ENCODE measurements around the gene PHKB.

Gene PHKB

DNA sequence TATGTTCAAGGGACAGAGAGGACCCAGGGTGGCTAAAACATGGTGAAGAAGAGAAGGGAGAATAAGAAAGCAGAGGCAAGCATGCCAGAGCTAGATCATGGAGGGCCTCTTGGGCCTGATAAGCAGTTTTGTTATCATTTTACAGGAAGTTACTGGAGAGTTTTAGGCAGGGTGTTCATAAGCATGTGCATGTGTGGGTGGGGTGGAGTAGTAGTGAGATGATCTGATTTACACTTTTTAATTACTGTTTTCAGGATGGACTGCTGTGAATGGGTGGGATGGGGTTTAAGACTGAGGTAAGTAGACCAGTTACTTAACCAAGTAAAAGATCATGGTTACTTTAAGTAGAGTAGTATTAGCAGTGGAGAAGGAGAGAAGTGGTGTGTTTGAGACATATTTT is 173.6 kb downstream of the PHKB start:
- no peaks in the 10 kb centered on the region for H3K36me3 Mint-ChIP-seq (ENCODE audit: insufficient read depth)
- no peak for ATAC-seq (replicated peaks)
- DNase-seq, result no peak
- H3K4me3 Mint-ChIP-seq, result no peak overlapping the region
- no peak overlapping the region for H3K27ac Mint-ChIP-seq
- no peaks in the 10 kb centered on the region for H3K27me3 Mint-ChIP-seq
- H3K4me1 Mint-ChIP-seq (ENCODE audit: low read depth in 2 of 2), result peaks cover 0 to 6% of the 10 kb centered on the region in 2 donors
- H3K9me3 Mint-ChIP-seq, result peaks cover 0 to 2% of the 10 kb centered on the region in 2 donors

GRCh38 chr16:47636501-47637099 is 175.5 kb downstream of the PHKB start:
- Mint-ChIP-seq H3K36me3 (ENCODE audit: insufficient read depth) (peaks cover 4% of the 10 kb centered on the region), H3K4me1 (ENCODE audit: low read depth in 2 of 2) (peaks cover 0 to 4% of the 10 kb centered on the region in 2 donors)

GRCh38 chr16:47638175-47638574 is 177.0 kb downstream of the PHKB start:
- no peak for DNase-seq
- ATAC-seq (replicated peaks), result no peak
- no peaks in the 10 kb centered on the region for H3K27me3 Mint-ChIP-seq
- no peaks in the 10 kb centered on the region for H3K9me3 Mint-ChIP-seq
- no peak overlapping the region for H3K4me3 Mint-ChIP-seq
- H3K27ac Mint-ChIP-seq, result no peak overlapping the region
- peaks cover 9% of the 10 kb centered on the region for H3K36me3 Mint-ChIP-seq (ENCODE audit: insufficient read depth)
- peaks cover under 1 to 1% of the 10 kb centered on the region in 2 donors for H3K4me1 Mint-ChIP-seq (ENCODE audit: low read depth in 2 of 2)

More at GRCh38 chr16:47636501-47637099, 175.5 kb downstream of the PHKB start:
- H3K9me3 Mint-ChIP-seq, result no peaks in the 10 kb centered on the region
- no peak overlapping the region for H3K4me3 Mint-ChIP-seq
- no peak overlapping the region for H3K27ac Mint-ChIP-seq
- no peaks in the 10 kb centered on the region for H3K27me3 Mint-ChIP-seq
- ATAC-seq (replicated peaks) (no peak), DNase-seq (no peak)

DNA sequence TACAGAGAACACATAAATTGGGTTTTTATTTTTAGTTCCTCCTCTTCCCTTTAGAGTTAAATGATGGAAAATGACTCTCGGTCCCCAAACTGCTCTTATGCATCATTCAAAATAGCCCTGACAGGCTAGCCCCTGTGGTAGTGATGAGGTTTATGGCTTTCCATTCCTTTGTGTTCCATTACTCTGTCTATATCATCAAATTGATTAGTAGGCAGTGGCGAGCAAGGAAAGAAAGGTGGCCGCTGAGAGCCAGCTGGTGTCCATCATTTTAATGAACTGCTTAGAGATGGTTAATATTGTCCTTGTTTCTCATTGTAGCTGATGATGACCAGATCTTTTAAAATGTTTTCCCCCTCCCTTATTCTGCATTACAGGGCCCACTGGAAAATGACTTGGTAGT is 179.5 kb downstream of the PHKB start:
- no peak for DNase-seq
- no peak overlapping the region for H3K27ac Mint-ChIP-seq
- H3K4me3 Mint-ChIP-seq, result no peak overlapping the region
- H3K4me1 Mint-ChIP-seq (ENCODE audit: low read depth in 2 of 2), result peaks cover 7 to 12% of the 10 kb centered on the region in 2 donors
- no peak for ATAC-seq (replicated peaks)
- no peaks in the 10 kb centered on the region for H3K27me3 Mint-ChIP-seq
- H3K36me3 Mint-ChIP-seq (ENCODE audit: insufficient read depth), result peaks cover 9% of the 10 kb centered on the region
- no peaks in the 10 kb centered on the region for H3K9me3 Mint-ChIP-seq

DNA sequence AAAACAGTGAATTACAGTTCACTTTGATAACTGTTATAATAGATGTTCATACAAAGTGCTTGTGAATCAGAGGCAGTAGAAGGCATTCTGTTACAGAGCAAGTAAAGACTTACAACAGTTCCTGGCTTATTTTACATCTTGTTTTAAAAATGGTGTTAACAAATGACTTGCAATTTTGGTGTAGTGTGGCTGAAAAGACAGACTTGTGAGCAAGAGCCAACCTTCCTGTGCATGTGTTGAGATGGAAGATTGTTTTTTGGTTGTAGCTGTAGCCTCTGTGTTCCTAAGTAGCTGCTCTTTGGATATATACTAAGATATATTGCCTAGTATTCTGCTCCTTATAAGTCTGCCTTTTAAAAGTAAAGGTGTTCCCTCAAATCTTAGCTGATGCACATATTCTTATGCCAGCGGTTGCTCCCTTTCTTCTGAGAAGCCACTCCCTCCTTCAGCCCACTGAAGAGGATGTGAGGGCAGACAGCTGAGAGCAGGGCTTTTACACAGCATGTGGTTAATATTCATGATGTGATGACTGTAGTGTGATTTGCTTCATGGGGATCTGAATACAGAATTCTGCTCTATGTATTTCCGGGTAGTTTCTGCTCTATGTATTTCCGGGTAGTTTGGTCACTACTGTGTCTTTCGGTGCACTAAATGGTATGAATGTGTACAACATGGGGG is 182.3 kb downstream of the PHKB start:
- Mint-ChIP-seq H3K9me3 (no peaks in the 10 kb centered on the region), H3K27ac (peak overlapping the region; percentile 50 to 84), H3K27me3 (no peaks in the 10 kb centered on the region), H3K4me1 (ENCODE audit: low read depth in 2 of 2) (peaks cover 7 to 12% of the 10 kb centered on the region in 2 donors), H3K36me3 (ENCODE audit: insufficient read depth) (peaks cover 9% of the 10 kb centered on the region), H3K4me3 (peak overlapping the region; percentile 3 to 48)
- ATAC-seq (replicated peaks) (peak; percentile 97), DNase-seq (peak; percentile 2 to 21 (median 5))

GRCh38 chr16:47644166-47644565 is 183.0 kb downstream of the PHKB start:
- Mint-ChIP-seq H3K27ac (peak overlapping the region in 1 of 2 donors; percentile 50), H3K27me3 (no peaks in the 10 kb centered on the region), H3K36me3 (ENCODE audit: insufficient read depth) (peaks cover 9% of the 10 kb centered on the region), H3K4me3 (no peak overlapping the region), H3K9me3 (no peaks in the 10 kb centered on the region), H3K4me1 (ENCODE audit: low read depth in 2 of 2) (peaks cover 7 to 12% of the 10 kb centered on the region in 2 donors)
- DNase-seq (no peak), ATAC-seq (replicated peaks) (no peak)

- peaks cover 9% of the 10 kb centered on the region for H3K36me3 Mint-ChIP-seq (ENCODE audit: insufficient read depth)
- H3K9me3 Mint-ChIP-seq, result no peaks in the 10 kb centered on the region
- no peak overlapping the region for H3K4me3 Mint-ChIP-seq
- H3K4me1 Mint-ChIP-seq (ENCODE audit: low read depth in 2 of 2), result peaks cover 7 to 12% of the 10 kb centered on the region in 2 donors
- H3K27me3 Mint-ChIP-seq, result no peaks in the 10 kb centered on the region
- ATAC-seq (replicated peaks) (no peak), DNase-seq (no peak)
- H3K27ac Mint-ChIP-seq, result peak overlapping the region in 1 of 2 donors; percentile 50
These were observed 183.5 kb downstream of the PHKB start for GRCh38 chr16:47644661-47645060.

GRCh38 chr16:47646914-47647313 is 185.8 kb downstream of the PHKB start:
- no peaks in the 10 kb centered on the region for H3K27me3 Mint-ChIP-seq
- peaks cover 7 to 12% of the 10 kb centered on the region in 2 donors for H3K4me1 Mint-ChIP-seq (ENCODE audit: low read depth in 2 of 2)
- no peaks in the 10 kb centered on the region for H3K9me3 Mint-ChIP-seq
- no peak overlapping the region for H3K27ac Mint-ChIP-seq
- no peak for ATAC-seq (replicated peaks)
- no peak for DNase-seq
- H3K4me3 Mint-ChIP-seq, result no peak overlapping the region
- H3K36me3 Mint-ChIP-seq (ENCODE audit: insufficient read depth), result peaks cover 8% of the 10 kb centered on the region

DNA sequence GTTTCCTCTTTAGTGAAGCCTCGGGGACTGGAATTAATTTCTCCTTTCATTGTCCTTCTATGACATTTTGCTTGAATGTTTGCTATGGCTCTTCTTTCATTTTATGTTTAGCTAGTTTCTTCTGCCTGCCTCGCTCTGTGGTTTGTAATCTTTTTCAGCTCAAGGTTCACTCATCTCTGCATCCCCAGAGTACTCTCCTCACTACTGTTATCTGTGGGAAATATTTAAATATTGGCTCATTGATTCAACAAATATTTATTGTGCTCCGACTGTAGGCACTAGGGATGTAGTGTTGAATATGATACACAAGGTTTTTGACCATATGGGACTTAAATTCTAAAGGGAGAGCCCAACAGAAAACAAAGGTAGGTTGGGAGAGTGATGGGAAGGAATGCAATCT is 195.9 kb downstream of the PHKB start:
- Mint-ChIP-seq H3K27ac (no peak overlapping the region), H3K27me3 (no peaks in the 10 kb centered on the region), H3K36me3 (ENCODE audit: insufficient read depth) (peaks cover 7% of the 10 kb centered on the region), H3K9me3 (no peaks in the 10 kb centered on the region), H3K4me3 (no peak overlapping the region), H3K4me1 (ENCODE audit: low read depth in 2 of 2) (no peaks in the 10 kb centered on the region)
- ATAC-seq (replicated peaks) (no peak), DNase-seq (no peak)

DNA sequence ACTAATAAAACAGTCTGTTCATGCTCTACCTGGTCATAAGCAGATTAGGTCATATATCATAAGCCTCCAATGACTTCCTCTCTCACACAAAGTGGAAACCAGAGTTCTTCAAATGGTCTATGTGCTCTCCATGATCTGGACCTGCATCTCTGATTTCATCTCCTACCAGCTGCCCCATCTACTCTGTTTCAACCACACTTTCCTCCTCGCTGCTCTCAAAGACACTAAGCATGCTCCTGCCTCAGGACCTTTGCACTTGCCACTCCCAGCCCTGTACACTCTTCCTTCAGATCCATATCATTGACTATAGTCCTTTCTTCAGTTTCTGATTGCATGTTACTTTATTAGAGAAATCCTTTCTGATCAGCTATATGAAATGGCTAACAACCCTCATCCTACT is 196.8 kb downstream of the PHKB start:
- Mint-ChIP-seq H3K4me3 (no peak overlapping the region), H3K4me1 (ENCODE audit: low read depth in 2 of 2) (no peaks in the 10 kb centered on the region), H3K9me3 (no peaks in the 10 kb centered on the region), H3K27me3 (no peaks in the 10 kb centered on the region), H3K36me3 (ENCODE audit: insufficient read depth) (peaks cover 9% of the 10 kb centered on the region), H3K27ac (no peak overlapping the region)
- DNase-seq (no peak), ATAC-seq (replicated peaks) (no peak)

DNA sequence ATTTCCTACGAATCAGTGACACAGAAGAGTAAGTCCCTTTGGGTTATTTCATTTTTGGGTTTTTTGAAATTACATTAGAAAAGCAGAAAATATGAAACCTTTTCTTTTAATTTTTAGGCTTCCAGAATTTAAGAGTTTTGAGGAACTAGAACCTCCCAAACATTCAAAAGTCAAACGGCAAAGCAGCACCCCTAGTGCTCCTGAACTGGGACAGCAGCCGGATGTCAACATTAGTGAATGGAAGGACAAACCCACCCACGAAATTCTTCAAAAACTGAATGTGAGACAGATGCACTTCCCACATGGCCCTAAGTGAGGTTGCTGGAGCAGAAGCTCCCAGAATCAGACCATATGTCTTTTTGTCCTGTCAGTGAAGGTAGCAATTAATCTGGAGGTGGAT is 199.4 kb downstream of the PHKB start:
- H3K4me3 Mint-ChIP-seq, result no peak overlapping the region
- peaks cover 9% of the 10 kb centered on the region for H3K36me3 Mint-ChIP-seq (ENCODE audit: insufficient read depth)
- DNase-seq (no peak), ATAC-seq (replicated peaks) (no peak)
- no peak overlapping the region for H3K27ac Mint-ChIP-seq
- no peaks in the 10 kb centered on the region for H3K27me3 Mint-ChIP-seq
- H3K4me1 Mint-ChIP-seq (ENCODE audit: low read depth in 2 of 2), result no peaks in the 10 kb centered on the region
- no peaks in the 10 kb centered on the region for H3K9me3 Mint-ChIP-seq

- peaks cover 9% of the 10 kb centered on the region for H3K36me3 Mint-ChIP-seq (ENCODE audit: insufficient read depth)
- H3K4me3 Mint-ChIP-seq, result no peak overlapping the region
- H3K27me3 Mint-ChIP-seq, result no peaks in the 10 kb centered on the region
- H3K9me3 Mint-ChIP-seq, result no peaks in the 10 kb centered on the region
- no peak for ATAC-seq (replicated peaks)
- DNase-seq, result no peak
- no peak overlapping the region for H3K27ac Mint-ChIP-seq
- peaks cover 9 to 10% of the 10 kb centered on the region in 2 donors for H3K4me1 Mint-ChIP-seq (ENCODE audit: low read depth in 2 of 2)
These were observed 203.7 kb downstream of the PHKB start for GRCh38 chr16:47664653-47665325.

DNA sequence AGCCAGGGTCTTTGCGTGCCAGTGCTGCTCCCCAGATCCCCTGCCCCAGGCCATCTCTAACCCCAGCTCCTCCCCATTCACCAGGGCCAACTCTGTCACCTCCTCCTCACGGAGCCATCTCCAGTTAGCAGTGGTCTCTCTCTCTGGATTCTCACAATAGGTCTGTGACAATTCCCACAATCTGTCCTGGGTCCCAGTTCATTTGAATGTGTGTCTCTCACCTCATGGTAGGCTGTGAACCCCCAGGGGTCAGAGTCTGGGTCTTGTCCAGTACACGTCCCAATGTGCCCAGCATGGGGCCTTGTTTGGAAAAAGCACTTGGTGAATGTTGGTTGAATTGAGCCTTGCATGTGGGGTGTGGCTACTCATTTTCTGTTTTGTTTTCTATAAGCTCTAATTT is 205.3 kb downstream of the PHKB start:
- H3K27me3 Mint-ChIP-seq, result no peaks in the 10 kb centered on the region
- no peak overlapping the region for H3K27ac Mint-ChIP-seq
- no peaks in the 10 kb centered on the region for H3K9me3 Mint-ChIP-seq
- DNase-seq (no peak), ATAC-seq (replicated peaks) (no peak)
- no peak overlapping the region for H3K4me3 Mint-ChIP-seq
- H3K4me1 Mint-ChIP-seq (ENCODE audit: low read depth in 2 of 2), result peaks cover 9 to 10% of the 10 kb centered on the region in 2 donors
- H3K36me3 Mint-ChIP-seq (ENCODE audit: insufficient read depth), result peaks cover 5% of the 10 kb centered on the region

DNA sequence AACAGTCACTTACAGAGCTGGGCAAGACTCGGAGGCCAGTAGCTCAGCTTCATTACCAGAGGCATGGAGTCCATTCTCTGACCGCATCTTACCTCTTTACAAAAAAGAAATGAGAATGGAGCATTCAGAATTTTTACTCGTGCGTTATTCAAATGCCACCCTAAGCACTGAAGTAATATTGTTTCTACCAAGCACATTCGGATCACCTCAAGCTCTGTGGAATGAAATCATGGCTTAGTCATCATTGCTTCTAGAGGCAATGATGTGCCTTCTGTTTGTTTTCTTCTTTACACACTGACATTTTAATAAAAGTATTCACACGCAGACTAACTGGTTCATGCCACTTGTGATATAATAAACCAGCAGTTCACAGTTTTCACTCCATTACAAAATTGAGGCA is 206.8 kb downstream of the PHKB start:
- H3K4me1 Mint-ChIP-seq (ENCODE audit: low read depth in 2 of 2), result peaks cover 9 to 10% of the 10 kb centered on the region in 2 donors
- ATAC-seq (replicated peaks) (no peak), DNase-seq (no peak)
- H3K9me3 Mint-ChIP-seq, result no peaks in the 10 kb centered on the region
- no peaks in the 10 kb centered on the region for H3K27me3 Mint-ChIP-seq
- H3K4me3 Mint-ChIP-seq, result no peak overlapping the region
- H3K27ac Mint-ChIP-seq, result peak overlapping the region in 1 of 2 donors; percentile 60
- no peaks in the 10 kb centered on the region for H3K36me3 Mint-ChIP-seq (ENCODE audit: insufficient read depth)
